HepG2 (cell line): ENCODE data around the gene JPT1. TPM values are rescaled to one million over a fixed set of nuclear protein-coding genes. Genes with fewer than 3 reads are reported as not detected.
A peak's percentile ranks its signal among the peaks of the same experiment; 100 is the strongest.

Experiments
- ATF6 ChIP-seq: sonication (generic); formaldehyde crosslinking; conservative IDR thresholded peaks from 2 replicates; pipeline ENCODE4 v1.4.0; 2020; ENCODE audit warnings: missing genetic modification reagents
- ELF1 ChIP-seq: sonication (generic); formaldehyde crosslinking; IDR thresholded peaks from 2 replicates; pipeline ENCODE4 v1.4.0; 2020; ENCODE audit warnings: missing genetic modification reagents
- GMEB1 ChIP-seq: sonication (generic); formaldehyde crosslinking; IDR thresholded peaks from 2 replicates; pipeline ENCODE4 v1.5.1; 2020; ENCODE audit warnings: missing genetic modification reagents, mild to moderate bottlenecking, borderline replicate concordance
- HNRNPK ChIP-seq: fragments of 200-400 bp; formaldehyde crosslinking; IDR thresholded peaks from 2 replicates; pipeline ENCODE4 v1.6.1; 2018; ENCODE audit warnings: low read length, low read depth, moderate library complexity, mild to moderate bottlenecking; ENCODE audit not compliant: poor library complexity, severe bottlenecking
- IRF9 ChIP-seq: sonication (generic); formaldehyde crosslinking; IDR thresholded peaks from 2 replicates; pipeline ENCODE4 v1.8.0; 2022; ENCODE audit warnings: missing genetic modification reagents, mild to moderate bottlenecking, borderline replicate concordance
- KDM5A ChIP-seq: fragments of 200-600 bp; sonication (generic); IDR thresholded peaks from 2 replicates; pipeline ENCODE4 v1.7.0; 2018; ENCODE audit warnings: antibody characterized with exemption, mild to moderate bottlenecking, low read length, borderline replicate concordance
- LBX2 ChIP-seq: sonication (generic); formaldehyde crosslinking; IDR thresholded peaks from 2 replicates; pipeline ENCODE4 v1.5.0; 2020; ENCODE audit warnings: missing genetic modification reagents, mild to moderate bottlenecking, borderline replicate concordance
- NR3C1 ChIP-seq: sonication (generic); formaldehyde crosslinking; IDR thresholded peaks from 2 replicates; pipeline ENCODE4 v1.4.0; 2020; ENCODE audit warnings: missing genetic modification reagents
- STAT6 ChIP-seq: sonication (generic); formaldehyde crosslinking; IDR thresholded peaks from 2 replicates; pipeline ENCODE4 v1.4.0; 2020; ENCODE audit warnings: missing genetic modification reagents, mild to moderate bottlenecking, borderline replicate concordance
- TCF12 ChIP-seq, 2 experiments: fragments of 450-650 bp in 1 of 2; sonication (generic) in 1 of 2; formaldehyde crosslinking in 1 of 2; IDR thresholded peaks; 2 replicates each; pipeline versions ENCODE4 v1.6.1 to v1.8.0; 2017 to 2022; ENCODE audit warnings: antibody characterized with exemption in 1 of 2, mild to moderate bottlenecking in 1 of 2, missing genetic modification reagents in 1 of 2, moderate library complexity in 1 of 2
- TERF1 ChIP-seq: sonication (generic); formaldehyde crosslinking; IDR thresholded peaks from 2 replicates; pipeline ENCODE4 v1.8.0; 2022; ENCODE audit warnings: mild to moderate bottlenecking, missing genetic modification reagents, moderate library complexity
- ZBTB49 ChIP-seq: sonication (generic); formaldehyde crosslinking; IDR thresholded peaks from 2 replicates; pipeline ENCODE4 v1.4.0; 2020; ENCODE audit warnings: missing genetic modification reagents, borderline replicate concordance
- ZFP37 ChIP-seq: sonication (generic); formaldehyde crosslinking; IDR thresholded peaks from 2 replicates; pipeline ENCODE4 v1.4.0; 2020; ENCODE audit warnings: missing genetic modification reagents, borderline replicate concordance
- ZNF501 ChIP-seq: sonication (generic); formaldehyde crosslinking; IDR thresholded peaks from 2 replicates; pipeline ENCODE4 v1.5.1; 2020; ENCODE audit warnings: mild to moderate bottlenecking, moderate library complexity, missing genetic modification reagents
- ZNF883 ChIP-seq: sonication (generic); formaldehyde crosslinking; IDR thresholded peaks from 2 replicates; pipeline ENCODE4 v1.5.1; 2020; ENCODE audit warnings: mild to moderate bottlenecking, missing genetic modification reagents; ENCODE audit errors: not compliant biosample characterization
- polyA plus RNA-seq, 8 experiments: library from polyadenylated mRNA; depleted of rRNA in 3 of 8; stranded (reverse) in 7 of 8; unstranded in 1 of 8; fragments of >200 nt; fragmentation: Illumina TruSeq in 4 of 8; extraction: Trizol in 4 of 8; gene quantifications; 2 replicates each; pipeline versions ENCODE4 v1.2.1 to v1.2.3, GENCODE V29; 2011 to 2016; ENCODE audit warnings: low read depth in 4 of 8, missing spikeins in 1 of 8, mixed read lengths in 1 of 8; ENCODE audit not compliant: insufficient read depth in 1 of 8
- total RNA-seq, 5 experiments: library from RNA; depleted of rRNA; stranded (reverse); fragments of >200 nt; fragmentation: Illumina TruSeq; extraction: Trizol; gene quantifications; 2 replicates each; pipeline ENCODE4 v1.2.3, GENCODE V29; 2016; ENCODE audit warnings: low read depth in 1 of 5

JPT1 gene
- total and polyA plus RNA-seq, 2 of the 13 experiments (the other 11 are each of a cell fraction or from before 2014, with no cell fraction given) = 43.3 to 256 TPM

- no peak for TF ChIP-seq STAT6 (CRISPR knock-in tag)
- no peak for TF ChIP-seq NR3C1
- TF ChIP-seq ZFP37 (CRISPR knock-in tag) = no peak
- TF ChIP-seq ZBTB49 (CRISPR knock-in tag) = no peak
- 0 out of 2 replicates have a peak, but pooled peaks have one; percentile 60 for TF ChIP-seq IRF9
- no peak for TF ChIP-seq GMEB1
- peak; percentile 81 for TF ChIP-seq ELF1
- TF ChIP-seq ZNF883 (CRISPR knock-in tag) = no peak
- no peak for TF ChIP-seq KDM5A
- no peak for TF ChIP-seq TCF12 (IDR thresholded peaks at IDR 0.05)
- no peak for TF ChIP-seq TCF12 (CRISPR knock-in tag; IDR thresholded peaks at IDR 0.05)
- peak; percentile 82; the same call in 1 of the 2 replicates for TF ChIP-seq ZNF501
- no peak for TF ChIP-seq LBX2 (CRISPR knock-in tag)
- TF ChIP-seq TERF1 (CRISPR knock-in tag) = no peak
- no peak for TF ChIP-seq ATF6 (CRISPR knock-in tag)
- no peak for TF ChIP-seq HNRNPK
These were observed 40.3 kb downstream of the JPT1 start (continued) for GRCh38 chr17:75113798-75114551.
